ENCODE data around the gene PSMA5. TPM values are rescaled to one million over a fixed set of nuclear protein-coding genes. Genes with fewer than 3 reads are reported as not detected.

PSMA5 gene
- polyA plus RNA-seq, 1 experiment: 151 TPM

GRCh38 chr1:109470245-109470644, 44.0 kb upstream of the PSMA5 start:
- H3K27ac ChIP-seq (ENCODE audit: low read depth, low read length): no peak overlapping the region
- H3K9me3 ChIP-seq (ENCODE audit: control insufficient read depth, insufficient read depth, low read length): no peaks in the 10 kb centered on the region; the same call in 1 of the 2 replicates
- POLR2A ChIA-PET: interaction anchor here (1.2 kb wide), 1 partner anchor 13 kb away, joined by 7 read pairs; the partner anchor contains the start of gene ATXN7L2
- CTCF ChIA-PET: interaction anchor here (0.7 to 1.7 kb wide), 2 partner anchors 10 to 20 kb away, joined by 4 to 5 read pairs; no protein-coding TSS in a partner anchor
- H3K4me3 ChIP-seq (ENCODE audit: low read depth, low read length): no peak overlapping the region
- no peak for DNase-seq (ENCODE audit: low read depth, low spot score)
- TF ChIP-seq CTCF (IDR thresholded peaks at IDR 0.05; ENCODE audit: low read depth, low read length): no peak
- H3K27me3 ChIP-seq (ENCODE audit: control insufficient read depth, insufficient read depth, low read length): peaks cover 63% of the 10 kb centered on the region

- POLR2A ChIA-PET: no interaction called here
- Histone ChIP-seq H3K27me3 (ENCODE audit: control insufficient read depth, insufficient read depth, low read length) (peaks cover 64% of the 10 kb centered on the region), H3K9me3 (ENCODE audit: control insufficient read depth, insufficient read depth, low read length) (no peaks in the 10 kb centered on the region; the same call in 1 of the 2 replicates), H3K4me3 (ENCODE audit: low read depth, low read length) (no peak overlapping the region), H3K27ac (ENCODE audit: low read depth, low read length) (no peak overlapping the region)
- CTCF ChIA-PET: interaction anchor here (0.7 to 1.9 kb wide), 4 partner anchors 21 to 629 kb away, joined by 3 to 5 read pairs (median 4); partner anchors contain the start of gene CYB561D1
- no peak for DNase-seq (ENCODE audit: low read depth, low spot score)
- TF ChIP-seq CTCF (IDR thresholded peaks at IDR 0.05; ENCODE audit: low read depth, low read length): no peak
These were observed 42.7 kb upstream of the PSMA5 start for GRCh38 chr1:109468903-109469302.

- ChIA-PET CTCF (interaction anchor here (0.8 to 1.9 kb wide), 2 partner anchors 15 to 26 kb away, joined by 3 to 4 read pairs; partner anchors contain the start of genes ATXN7L2 and CYB561D1), POLR2A (no interaction called here)
- DNase-seq (ENCODE audit: low read depth, low spot score): no peak
- Histone ChIP-seq H3K27ac (ENCODE audit: low read depth, low read length) (no peak overlapping the region), H3K4me3 (ENCODE audit: low read depth, low read length) (no peak overlapping the region), H3K27me3 (ENCODE audit: control insufficient read depth, insufficient read depth, low read length) (peaks cover 67% of the 10 kb centered on the region), H3K9me3 (ENCODE audit: control insufficient read depth, insufficient read depth, low read length) (no peaks in the 10 kb centered on the region; the same call in 1 of the 2 replicates)
- TF ChIP-seq CTCF (IDR thresholded peaks at IDR 0.05; ENCODE audit: low read depth, low read length): no peak
These were observed 41.8 kb upstream of the PSMA5 start for GRCh38 chr1:109468061-109468460.

- POLR2A ChIA-PET: no interaction called here
- H3K27ac ChIP-seq (ENCODE audit: low read depth, low read length): no peak overlapping the region
- peaks cover 68% of the 10 kb centered on the region for H3K27me3 ChIP-seq (ENCODE audit: control insufficient read depth, insufficient read depth, low read length)
- H3K4me3 ChIP-seq (ENCODE audit: low read depth, low read length): no peak overlapping the region
- no peak for DNase-seq (ENCODE audit: low read depth, low spot score)
- H3K9me3 ChIP-seq (ENCODE audit: control insufficient read depth, insufficient read depth, low read length): no peaks in the 10 kb centered on the region; the same call in 1 of the 2 replicates
- TF ChIP-seq CTCF (IDR thresholded peaks at IDR 0.05; ENCODE audit: low read depth, low read length): no peak
- CTCF ChIA-PET: interaction anchor here (0.8 kb wide), 1 partner anchor 16 kb away, joined by 3 read pairs; the partner anchor contains the start of gene ATXN7L2
These were observed 41.1 kb upstream of the PSMA5 start for GRCh38 chr1:109467301-109467777.

GRCh38 chr1:109466452-109467300, 40.4 kb upstream of the PSMA5 start, which contains the start of gene SYPL2:
Gene SYPL2, plus strand, starts transcription at chr1:109466546. Its CDS starts 298 bp downstream, at chr1:109466844.
- Histone ChIP-seq H3K27me3 (ENCODE audit: control insufficient read depth, insufficient read depth, low read length) (peaks cover 68% of the 10 kb centered on the region), H3K9me3 (ENCODE audit: control insufficient read depth, insufficient read depth, low read length) (no peaks in the 10 kb centered on the region; the same call in 1 of the 2 replicates), H3K27ac (ENCODE audit: low read depth, low read length) (no peak within 1 kb of the TSS), H3K4me3 (ENCODE audit: low read depth, low read length) (peak within 1 kb of the TSS; percentile 55)
- ChIA-PET CTCF (no interaction called here), POLR2A (no interaction called here)
- TF ChIP-seq CTCF (IDR thresholded peaks at IDR 0.05; ENCODE audit: low read depth, low read length): no peak
- no peak for DNase-seq (ENCODE audit: low read depth, low spot score)

All from AG04450 (cell line).